ENCODE measurements around the gene RAB3GAP1.

The RAB3GAP1 gene

GRCh38 chr2:135095591-135095990, 43.5 kb downstream of the RAB3GAP1 start:
- Histone ChIP-seq H3K27ac (ENCODE audit: extremely low read depth, low read depth, low read length) (no peak overlapping the region), H3K4me1 (ENCODE audit: control insufficient read depth, insufficient read depth, low read length) (peaks cover 13% of the 10 kb centered on the region), H3K4me3 (ENCODE audit: low read depth, low read length) (no peak overlapping the region), H3K9me3 (ENCODE audit: control insufficient read depth, insufficient read depth, low read depth, low read length) (no peaks in the 10 kb centered on the region), H3K36me3 (ENCODE audit: control insufficient read depth in 2 of 2, insufficient read depth in 1 of 2, low read length in 2 of 2) (peaks cover 5 to 23% of the 10 kb centered on the region in 2 experiments)
- CTCF ChIA-PET, result no interaction called here
- POLR2A ChIA-PET, result no interaction called here
- TF ChIP-seq KLF9 (tag by site-specific recombination; IDR thresholded peaks at IDR 0.05; ENCODE audit: low read depth), result no peak
- no peak for TF ChIP-seq ZBTB48 (tag by site-specific recombination; IDR thresholded peaks at IDR 0.05)

GRCh38 chr2:135096665-135097446, 44.8 kb downstream of the RAB3GAP1 start:
- TF ChIP-seq ZNF2 (tag by site-specific recombination; IDR thresholded peaks at IDR 0.05) (no peak), ZNF544 (tag by site-specific recombination; IDR thresholded peaks at IDR 0.05) (no peak), WT1 (tag by site-specific recombination; IDR thresholded peaks at IDR 0.05) (no peak), ZSCAN30 (tag by site-specific recombination; IDR thresholded peaks at IDR 0.05) (no peak), ZFP69B (tag by site-specific recombination; IDR thresholded peaks at IDR 0.05) (no peak), ZSCAN23 (tag by site-specific recombination; IDR thresholded peaks at IDR 0.05) (no peak), ZFP37 (tag by site-specific recombination; IDR thresholded peaks at IDR 0.05) (no peak), ZFP3 (tag by site-specific recombination; IDR thresholded peaks at IDR 0.05; ENCODE audit: low read depth) (no peak), TRIM28 (IDR thresholded peaks at IDR 0.05; ENCODE audit: borderline replicate concordance, low read length) (no peak), ZNF404 (tag by site-specific recombination; IDR thresholded peaks at IDR 0.05) (no peak), TCF7L2 (IDR thresholded peaks at IDR 0.05; ENCODE audit: borderline replicate concordance, low read depth, low read length) (no peak), ZNF521 (tag by site-specific recombination; IDR thresholded peaks at IDR 0.05) (no peak), PRDM4 (tag by site-specific recombination; IDR thresholded peaks at IDR 0.05) (no peak), ZNF274 (IDR thresholded peaks at IDR 0.05; ENCODE audit: low read length) (no peak), ZNF274 (tag by site-specific recombination; IDR thresholded peaks at IDR 0.05; ENCODE audit: borderline replicate concordance) (no peak), REST (tag by site-specific recombination; IDR thresholded peaks at IDR 0.05) (no peak), MEIS1 (CRISPR knock-in tag; IDR thresholded peaks at IDR 0.05; ENCODE audit: borderline replicate concordance) (no peak), ZNF133 (tag by site-specific recombination; IDR thresholded peaks at IDR 0.05) (no peak), ZBTB10 (tag by site-specific recombination; IDR thresholded peaks at IDR 0.05) (no peak), KLF9 (tag by site-specific recombination; IDR thresholded peaks at IDR 0.05; ENCODE audit: low read depth) (no peak), ZNF571 (tag by site-specific recombination; IDR thresholded peaks at IDR 0.05) (no peak)
- no peak overlapping the region for H3K4me3 ChIP-seq (ENCODE audit: low read depth, low read length)
- no peaks in the 10 kb centered on the region for H3K9me3 ChIP-seq (ENCODE audit: control insufficient read depth, insufficient read depth, low read depth, low read length)
- peaks cover 5 to 23% of the 10 kb centered on the region in 2 experiments for H3K36me3 ChIP-seq (ENCODE audit: control insufficient read depth in 2 of 2, insufficient read depth in 1 of 2, low read length in 2 of 2)
- ChIA-PET CTCF (no interaction called here), POLR2A (no interaction called here)
- peaks cover 10% of the 10 kb centered on the region for H3K4me1 ChIP-seq (ENCODE audit: control insufficient read depth, insufficient read depth, low read length)
- no peak overlapping the region for H3K27ac ChIP-seq (ENCODE audit: extremely low read depth, low read depth, low read length)

All from HEK293 (cell line).